Choroid plexus epithelial cell (primary cell): ENCODE results near the gene BMI1.

Experiments
- DNase-seq: peaks from one replicate; pipeline ENCODE4 v3.0.0-alpha.2; 2010; ENCODE audit warnings: low read depth
- H3K4me3 ChIP-seq: 2 replicates; pipeline ENCODE4 v1.5.1; 2011; ENCODE audit warnings: low read depth, mild to moderate bottlenecking, control low read depth, low read length, moderate library complexity
- CTCF ChIP-seq: conservative IDR thresholded peaks from 2 replicates; pipeline ENCODE4 v1.5.1; 2011; ENCODE audit warnings: low read depth, mild to moderate bottlenecking, control low read depth, inconsistent platforms, low read length, moderate library complexity

The BMI1 gene

GRCh38 chr10:22366771-22367170, 45.9 kb downstream of the BMI1 start:
- no peak for TF ChIP-seq CTCF
- no peak overlapping the region for H3K4me3 ChIP-seq
- no peak for DNase-seq

GRCh38 chr10:22367471-22367870, 46.6 kb downstream of the BMI1 start:
- no peak for TF ChIP-seq CTCF
- DNase-seq, result no peak
- H3K4me3 ChIP-seq, result no peak overlapping the region

GRCh38 chr10:22368402-22368801, 47.5 kb downstream of the BMI1 start:
- no peak overlapping the region for H3K4me3 ChIP-seq
- DNase-seq, result no peak
- no peak for TF ChIP-seq CTCF

GRCh38 chr10:22368981-22369380, 48.1 kb downstream of the BMI1 start:
- DNase-seq, result no peak
- no peak overlapping the region for H3K4me3 ChIP-seq
- TF ChIP-seq CTCF, result no peak

- TF ChIP-seq CTCF, result no peak
- no peak overlapping the region for H3K4me3 ChIP-seq
- peak; percentile 46 for DNase-seq
Observed at GRCh38 chr10:22369434-22370072, 48.7 kb downstream of the BMI1 start.

- TF ChIP-seq CTCF, result no peak
- DNase-seq, result no peak
- no peak overlapping the region for H3K4me3 ChIP-seq
Observed at GRCh38 chr10:22370320-22370719, 49.4 kb downstream of the BMI1 start.

- no peak for DNase-seq
- TF ChIP-seq CTCF, result no peak
- no peak overlapping the region for H3K4me3 ChIP-seq
Observed at GRCh38 chr10:22372298-22372697, 51.4 kb downstream of the BMI1 start.
